Fibroblast of the aortic adventitia (primary cell): Measurements from ENCODE around the gene PNPLA7. TPM values are rescaled to one million over a fixed set of nuclear protein-coding genes. Genes with fewer than 3 reads are reported as not detected.
A peak's percentile ranks its signal among the peaks of the same experiment; 100 is the strongest.

ENCODE experiments used
- DNase-seq: peaks from one replicate; pipeline ENCODE4 v3.0.0-alpha.2; 2010; ENCODE audit warnings: low read depth
- H3K4me3 ChIP-seq: 2 replicates; pipeline ENCODE4 v1.5.1; 2011; ENCODE audit warnings: low read depth, mild to moderate bottlenecking, control low read depth, low read length, moderate library complexity
- total RNA-seq: library from RNA; depleted of rRNA; stranded (reverse); fragments of >200 nt; gene quantifications from 2 replicates; pipeline ENCODE4 v1.2.3, GENCODE V29; 2012; ENCODE audit warnings: low replicate concordance
- TF ChIP-seq, protein P1 (sequence below): IDR thresholded peaks from 2 replicates; pipeline ENCODE4 v1.5.1; 2011; ENCODE audit warnings: mild to moderate bottlenecking, low read length, control low read depth, inconsistent platforms; ENCODE audit not compliant: insufficient read depth

The PNPLA7 gene
- total RNA-seq, 1 donor = 0.81 TPM

DNA sequence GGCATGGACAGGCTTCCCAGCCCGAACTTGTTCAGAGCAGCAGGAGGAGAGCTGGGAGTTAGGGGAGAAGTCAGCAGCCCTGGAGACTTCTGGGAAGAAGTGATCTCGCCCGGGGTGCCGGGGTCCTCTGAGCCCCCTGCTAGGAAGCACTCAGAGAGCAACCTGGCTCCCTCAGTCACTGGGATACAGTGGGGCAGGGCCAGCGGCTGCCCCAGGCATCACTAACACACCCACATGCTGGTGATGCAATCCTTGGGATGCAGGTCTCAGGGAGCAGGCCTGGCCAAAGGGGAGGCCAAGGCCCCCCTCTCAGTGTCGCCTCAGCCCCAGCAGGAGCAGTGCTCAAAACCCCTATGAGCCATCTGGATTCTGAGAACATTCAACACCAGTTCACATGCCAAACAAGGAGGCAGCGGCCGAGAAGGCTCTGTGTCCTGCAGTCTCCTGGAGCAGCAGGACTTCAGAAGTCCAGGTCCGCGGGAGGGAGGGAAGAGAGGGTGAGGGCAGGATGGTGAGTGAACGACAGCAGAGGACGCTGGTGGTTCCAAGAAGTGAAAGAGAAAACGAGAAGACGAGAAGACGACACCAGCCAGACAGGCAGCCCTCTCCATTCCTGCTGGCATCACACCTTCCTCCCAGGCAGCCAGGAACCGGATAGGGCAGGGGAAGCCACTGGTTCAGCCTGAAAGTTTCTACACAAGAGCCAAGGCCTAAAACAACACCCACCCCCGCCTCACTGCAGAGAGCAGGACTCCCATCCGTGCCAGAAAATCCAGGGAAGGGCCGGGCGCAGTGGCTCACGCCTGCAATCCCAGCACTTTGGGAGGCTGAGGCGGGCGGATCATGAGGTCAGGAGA lies 2.3 kb downstream of the PNPLA7 start:
- peak; percentile 31 for DNase-seq
- H3K4me3 ChIP-seq = no peak overlapping the region
- TF ChIP-seq, protein P1, sequence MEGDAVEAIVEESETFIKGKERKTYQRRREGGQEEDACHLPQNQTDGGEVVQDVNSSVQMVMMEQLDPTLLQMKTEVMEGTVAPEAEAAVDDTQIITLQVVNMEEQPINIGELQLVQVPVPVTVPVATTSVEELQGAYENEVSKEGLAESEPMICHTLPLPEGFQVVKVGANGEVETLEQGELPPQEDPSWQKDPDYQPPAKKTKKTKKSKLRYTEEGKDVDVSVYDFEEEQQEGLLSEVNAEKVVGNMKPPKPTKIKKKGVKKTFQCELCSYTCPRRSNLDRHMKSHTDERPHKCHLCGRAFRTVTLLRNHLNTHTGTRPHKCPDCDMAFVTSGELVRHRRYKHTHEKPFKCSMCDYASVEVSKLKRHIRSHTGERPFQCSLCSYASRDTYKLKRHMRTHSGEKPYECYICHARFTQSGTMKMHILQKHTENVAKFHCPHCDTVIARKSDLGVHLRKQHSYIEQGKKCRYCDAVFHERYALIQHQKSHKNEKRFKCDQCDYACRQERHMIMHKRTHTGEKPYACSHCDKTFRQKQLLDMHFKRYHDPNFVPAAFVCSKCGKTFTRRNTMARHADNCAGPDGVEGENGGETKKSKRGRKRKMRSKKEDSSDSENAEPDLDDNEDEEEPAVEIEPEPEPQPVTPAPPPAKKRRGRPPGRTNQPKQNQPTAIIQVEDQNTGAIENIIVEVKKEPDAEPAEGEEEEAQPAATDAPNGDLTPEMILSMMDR = no peak

DNA sequence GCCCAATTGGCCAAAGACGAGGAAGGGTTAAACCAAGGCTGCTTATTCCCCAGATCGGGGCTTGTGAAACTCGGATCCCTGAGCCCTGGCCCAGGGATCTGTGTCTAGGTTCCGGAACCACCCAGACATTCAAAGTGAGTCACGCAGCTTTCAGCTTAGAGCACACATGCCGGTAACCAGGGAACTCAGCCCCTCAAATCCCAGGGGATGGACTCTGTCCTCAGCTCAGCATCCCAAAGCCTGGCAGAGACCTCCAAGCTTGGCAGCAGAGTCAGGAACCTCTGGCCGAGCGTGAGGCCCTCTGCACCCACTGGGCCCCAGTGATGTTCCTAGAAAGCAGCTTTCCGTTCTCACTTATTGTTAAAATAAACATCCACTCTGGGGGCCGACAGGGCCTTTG lies 5.1 kb downstream of the PNPLA7 start:
- no peak overlapping the region for H3K4me3 ChIP-seq
- TF ChIP-seq, protein P1 = no peak
- peak; percentile 48 for DNase-seq

DNA sequence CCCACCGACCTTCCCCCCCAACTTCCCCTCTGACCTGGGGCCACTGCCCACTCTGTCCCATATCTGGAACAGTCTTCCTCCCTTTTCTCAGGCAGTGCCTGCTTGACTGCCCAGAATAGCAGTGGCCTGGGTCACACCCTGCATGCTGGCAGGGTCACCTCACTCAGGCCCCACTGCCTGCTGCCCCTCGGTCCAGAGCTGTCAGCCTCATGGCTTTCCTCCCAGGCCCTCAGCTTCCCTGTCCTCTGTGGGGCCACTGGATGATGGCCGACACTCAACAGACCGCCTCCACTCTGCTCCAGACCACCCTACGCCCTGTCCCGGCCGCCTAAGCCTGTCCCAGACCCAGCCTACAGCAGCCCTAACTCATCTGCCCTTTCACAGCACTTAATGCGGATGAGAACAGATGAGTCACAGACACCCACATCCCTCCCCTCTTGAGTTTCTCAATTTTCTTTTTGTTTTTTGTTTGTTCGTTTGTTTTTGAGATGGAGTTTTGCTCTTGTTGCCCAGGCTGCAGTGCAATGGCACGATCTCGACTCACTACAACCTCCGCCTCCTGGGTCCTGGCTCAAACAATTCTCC lies 5.9 kb downstream of the PNPLA7 start:
- TF ChIP-seq, protein P1 = no peak
- no peak overlapping the region for H3K4me3 ChIP-seq
- DNase-seq = no peak

DNA sequence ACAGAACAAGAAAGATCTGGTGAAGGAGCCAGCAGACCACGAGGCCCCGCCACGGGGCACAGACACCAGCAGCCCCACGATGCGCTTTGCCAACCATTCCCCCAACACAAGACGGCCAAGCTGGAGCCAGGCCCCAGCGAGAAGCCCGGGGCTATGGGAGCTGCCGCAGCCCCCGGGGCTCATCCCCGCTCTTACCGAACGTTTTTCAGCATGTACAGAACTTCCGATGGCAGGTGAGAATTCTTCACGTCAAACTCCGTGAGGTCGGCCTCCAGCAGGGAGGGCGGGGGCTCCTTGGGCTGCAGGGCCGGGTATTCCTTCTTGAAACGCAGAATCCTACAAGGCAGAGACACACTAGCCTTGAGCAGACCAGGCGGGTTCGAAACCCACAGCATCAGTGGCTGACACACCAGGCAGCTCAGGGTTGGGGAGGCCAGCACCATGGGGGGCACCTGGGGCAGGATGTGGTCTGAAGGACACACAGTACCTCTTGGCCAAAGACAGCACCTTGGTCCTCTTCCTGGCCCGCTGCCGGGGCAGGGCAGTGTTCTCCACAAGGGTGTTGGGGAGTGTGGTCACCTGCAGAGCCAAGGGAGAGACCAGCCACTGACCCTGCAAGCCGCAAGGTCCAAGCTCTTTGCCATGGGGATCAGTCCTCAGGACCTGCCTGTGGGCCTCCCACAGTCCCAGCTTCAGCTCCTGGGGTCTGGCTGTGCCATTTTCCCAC lies 6.8 kb downstream of the PNPLA7 start:
- TF ChIP-seq, protein P1 = no peak
- no peak for DNase-seq
- H3K4me3 ChIP-seq = no peak overlapping the region

DNA sequence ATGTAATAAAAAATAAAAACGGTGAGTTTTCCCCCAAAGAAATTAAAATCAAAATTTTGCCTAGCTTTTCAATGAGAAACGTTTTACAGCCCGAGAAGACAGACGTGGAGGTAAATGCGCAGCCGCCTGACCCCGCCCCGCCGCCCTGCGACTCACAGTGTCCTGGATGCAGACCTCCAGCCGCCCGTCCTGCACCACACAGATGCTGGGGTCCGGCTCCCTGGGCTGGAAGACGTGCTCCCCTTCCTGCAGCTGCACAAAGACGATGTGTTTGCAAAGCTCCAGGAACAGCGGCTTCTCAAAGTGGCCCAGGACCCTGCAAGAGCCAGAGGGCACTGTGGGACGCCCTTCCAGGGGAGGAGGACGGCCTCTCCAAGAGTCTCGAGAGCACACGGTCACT lies 7.7 kb downstream of the PNPLA7 start:
- TF ChIP-seq, protein P1 = no peak
- no peak overlapping the region for H3K4me3 ChIP-seq
- DNase-seq = no peak

DNA sequence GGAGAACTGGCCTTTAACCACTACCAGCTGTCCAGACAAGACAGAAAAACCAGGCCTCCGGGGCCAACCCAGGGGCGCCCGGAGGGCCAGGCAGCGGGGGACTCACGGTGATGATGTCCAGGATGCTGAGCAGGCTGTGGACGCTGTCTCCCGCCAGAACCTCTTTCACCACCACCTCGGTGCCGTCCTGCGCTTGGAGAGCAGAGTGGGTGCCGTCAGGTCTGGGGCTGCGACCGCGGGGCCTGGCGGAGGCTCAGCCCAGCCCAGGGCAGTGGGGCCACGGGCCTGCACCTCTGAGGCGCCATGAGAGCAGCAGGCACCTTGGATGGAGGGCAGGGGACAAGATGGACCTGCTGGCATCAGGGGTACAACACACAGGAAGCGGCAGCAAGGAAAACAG lies 9.7 kb downstream of the PNPLA7 start:
- DNase-seq = no peak
- H3K4me3 ChIP-seq = no peak overlapping the region
- TF ChIP-seq, protein P1 = no peak
